ENCODE data around the gene LAGE3. TPM values are rescaled to one million over a fixed set of nuclear protein-coding genes. Genes with fewer than 3 reads are reported as not detected.
A peak's percentile ranks its signal among the peaks of the same experiment; 100 is the strongest.
"Not testable (repeated sequence)": the region's sequence is repeated elsewhere in the genome, so short reads cannot be mapped to it uniquely, and the experiment has no call there.

The LAGE3 gene
- total RNA-seq, 1 experiment from 2014 or later = 51.8 TPM

GRCh38 chrX:154506483-154507332 lies 27.6 kb upstream of the LAGE3 start:
- no peak overlapping the region for H3K4me2 ChIP-seq (ENCODE audit: low read depth, low read length, poor library complexity, severe bottlenecking)
- DNase-seq = no peak
- no peaks in the 10 kb centered on the region for H3K4me1 ChIP-seq (ENCODE audit: low read length)

GRCh38 chrX:154505734-154506133 lies 26.7 kb upstream of the LAGE3 start:
- no peak overlapping the region for H3K9ac ChIP-seq (ENCODE audit: low read length)
- H3K4me3 ChIP-seq (ENCODE audit: low read length) = no peak overlapping the region
- H3K27me3 ChIP-seq (ENCODE audit: low read length) = no peaks in the 10 kb centered on the region
- no peaks in the 10 kb centered on the region for H3K9me2 ChIP-seq (replicated peaks; ENCODE audit: insufficient read depth, low read length)
- no peaks in the 10 kb centered on the region for H3K79me2 ChIP-seq (ENCODE audit: low read length)
- H3K4me2 ChIP-seq (ENCODE audit: low read depth, low read length, poor library complexity, severe bottlenecking) = no peak overlapping the region
- H4K20me1 ChIP-seq (ENCODE audit: insufficient read depth, low read depth, low read length) = no peaks in the 10 kb centered on the region
- no peaks in the 10 kb centered on the region for H3K36me3 ChIP-seq (ENCODE audit: insufficient read depth, low read length)
- H3K9me3 ChIP-seq (ENCODE audit: low read length) = no peaks in the 10 kb centered on the region
- no peak overlapping the region for H2AFZ ChIP-seq (ENCODE audit: low read length)
- no peak overlapping the region for H3K27ac ChIP-seq (ENCODE audit: low read length)
- no peak for DNase-seq
- H3K4me1 ChIP-seq (ENCODE audit: low read length) = no peaks in the 10 kb centered on the region

More at GRCh38 chrX:154506483-154507332, 27.6 kb upstream of the LAGE3 start:
- Histone ChIP-seq H3K79me2 (ENCODE audit: low read length) (no peaks in the 10 kb centered on the region), H3K9ac (ENCODE audit: low read length) (no peak overlapping the region), H2AFZ (ENCODE audit: low read length) (no peak overlapping the region), H3K36me3 (ENCODE audit: insufficient read depth, low read length) (no peaks in the 10 kb centered on the region), H3K9me3 (ENCODE audit: low read length) (no peaks in the 10 kb centered on the region), H4K20me1 (ENCODE audit: insufficient read depth, low read depth, low read length) (no peaks in the 10 kb centered on the region), H3K27me3 (ENCODE audit: low read length) (no peaks in the 10 kb centered on the region), H3K27ac (ENCODE audit: low read length) (no peak overlapping the region), H3K4me3 (ENCODE audit: low read length) (no peak overlapping the region), H3K9me2 (replicated peaks; ENCODE audit: insufficient read depth, low read length) (no peaks in the 10 kb centered on the region)

- H3K4me2 ChIP-seq (ENCODE audit: low read depth, low read length, poor library complexity, severe bottlenecking) = no peak overlapping the region
- H2AFZ ChIP-seq (ENCODE audit: low read length) = no peak overlapping the region
- peaks cover 17% of the 10 kb centered on the region for H3K4me1 ChIP-seq (ENCODE audit: low read length)
Observed at GRCh38 chrX:154502989-154503388, 23.9 kb upstream of the LAGE3 start.

GRCh38 chrX:154502098-154502497 lies 23.0 kb upstream of the LAGE3 start:
- no peaks in the 10 kb centered on the region for H3K9me3 ChIP-seq (ENCODE audit: low read length)
- H4K20me1 ChIP-seq (ENCODE audit: insufficient read depth, low read depth, low read length) = no peaks in the 10 kb centered on the region
- no peak overlapping the region for H3K4me3 ChIP-seq (ENCODE audit: low read length)
- no peak overlapping the region for H3K27ac ChIP-seq (ENCODE audit: low read length)
- no peak for DNase-seq
- H3K4me1 ChIP-seq (ENCODE audit: low read length) = peaks cover 26% of the 10 kb centered on the region
- no peaks in the 10 kb centered on the region for H3K9me2 ChIP-seq (replicated peaks; ENCODE audit: insufficient read depth, low read length)
- H3K4me2 ChIP-seq (ENCODE audit: low read depth, low read length, poor library complexity, severe bottlenecking) = no peak overlapping the region
- H3K27me3 ChIP-seq (ENCODE audit: low read length) = no peaks in the 10 kb centered on the region
- no peak overlapping the region for H3K9ac ChIP-seq (ENCODE audit: low read length)
- H3K79me2 ChIP-seq (ENCODE audit: low read length) = no peaks in the 10 kb centered on the region
- H2AFZ ChIP-seq (ENCODE audit: low read length) = no peak overlapping the region
- no peaks in the 10 kb centered on the region for H3K36me3 ChIP-seq (ENCODE audit: insufficient read depth, low read length)

More at GRCh38 chrX:154502989-154503388, 23.9 kb upstream of the LAGE3 start:
- Histone ChIP-seq H4K20me1 (ENCODE audit: insufficient read depth, low read depth, low read length) (no peaks in the 10 kb centered on the region), H3K9ac (ENCODE audit: low read length) (no peak overlapping the region), H3K79me2 (ENCODE audit: low read length) (no peaks in the 10 kb centered on the region), H3K9me2 (replicated peaks; ENCODE audit: insufficient read depth, low read length) (no peaks in the 10 kb centered on the region), H3K4me3 (ENCODE audit: low read length) (no peak overlapping the region), H3K27me3 (ENCODE audit: low read length) (no peaks in the 10 kb centered on the region), H3K36me3 (ENCODE audit: insufficient read depth, low read length) (no peaks in the 10 kb centered on the region), H3K27ac (ENCODE audit: low read length) (no peak overlapping the region), H3K9me3 (ENCODE audit: low read length) (no peaks in the 10 kb centered on the region)
- DNase-seq = no peak

GRCh38 chrX:154501423-154501822 lies 22.3 kb upstream of the LAGE3 start:
- H3K4me2 ChIP-seq (ENCODE audit: low read depth, low read length, poor library complexity, severe bottlenecking) = not testable (repeated sequence)

GRCh38 chrX:154496591-154497137 lies 17.6 kb upstream of the LAGE3 start:
- not testable (repeated sequence) for DNase-seq; H3K9me2 ChIP-seq (replicated peaks; ENCODE audit: insufficient read depth, low read length); H3K79me2 ChIP-seq (ENCODE audit: low read length); H3K9me3 ChIP-seq (ENCODE audit: low read length); H4K20me1 ChIP-seq (ENCODE audit: insufficient read depth, low read depth, low read length); H3K27me3 ChIP-seq (ENCODE audit: low read length); H2AFZ ChIP-seq (ENCODE audit: low read length); H3K36me3 ChIP-seq (ENCODE audit: insufficient read depth, low read length); H3K4me3 ChIP-seq (ENCODE audit: low read length)
- Histone ChIP-seq H3K4me1 (ENCODE audit: low read length) (peaks cover 50% of the 10 kb centered on the region), H3K9ac (ENCODE audit: low read length) (0 out of 2 replicates have a peak overlapping the region, but pooled peaks have one; percentile 14), H3K4me2 (ENCODE audit: low read depth, low read length, poor library complexity, severe bottlenecking) (peak overlapping the region; percentile 44), H3K27ac (ENCODE audit: low read length) (peak overlapping the region; percentile 88)

More at GRCh38 chrX:154501423-154501822, 22.3 kb upstream of the LAGE3 start:
- not testable (repeated sequence) for H2AFZ ChIP-seq (ENCODE audit: low read length); H3K9me2 ChIP-seq (replicated peaks; ENCODE audit: insufficient read depth, low read length); H3K36me3 ChIP-seq (ENCODE audit: insufficient read depth, low read length); H4K20me1 ChIP-seq (ENCODE audit: insufficient read depth, low read depth, low read length); H3K9ac ChIP-seq (ENCODE audit: low read length); H3K27me3 ChIP-seq (ENCODE audit: low read length); DNase-seq; H3K27ac ChIP-seq (ENCODE audit: low read length); H3K4me3 ChIP-seq (ENCODE audit: low read length); H3K9me3 ChIP-seq (ENCODE audit: low read length); H3K79me2 ChIP-seq (ENCODE audit: low read length)
- H3K4me1 ChIP-seq (ENCODE audit: low read length) = peaks cover 32% of the 10 kb centered on the region

GRCh38 chrX:154495472-154495922 lies 16.4 kb upstream of the LAGE3 start:
- H3K9me3 ChIP-seq (ENCODE audit: low read length) = no peaks in the 10 kb centered on the region
- H3K4me3 ChIP-seq (ENCODE audit: low read length) = no peak overlapping the region
- peaks cover 54% of the 10 kb centered on the region for H3K4me1 ChIP-seq (ENCODE audit: low read length)
- H3K4me2 ChIP-seq (ENCODE audit: low read depth, low read length, poor library complexity, severe bottlenecking) = no peak overlapping the region
- no peaks in the 10 kb centered on the region for H4K20me1 ChIP-seq (ENCODE audit: insufficient read depth, low read depth, low read length)
- H3K36me3 ChIP-seq (ENCODE audit: insufficient read depth, low read length) = no peaks in the 10 kb centered on the region
- H3K27ac ChIP-seq (ENCODE audit: low read length) = 0 out of 2 replicates have a peak overlapping the region, but pooled peaks have one; percentile 88
- H2AFZ ChIP-seq (ENCODE audit: low read length) = no peak overlapping the region
- H3K9ac ChIP-seq (ENCODE audit: low read length) = no peak overlapping the region
- H3K79me2 ChIP-seq (ENCODE audit: low read length) = no peaks in the 10 kb centered on the region
- no peak for DNase-seq
- no peaks in the 10 kb centered on the region for H3K9me2 ChIP-seq (replicated peaks; ENCODE audit: insufficient read depth, low read length)
- H3K27me3 ChIP-seq (ENCODE audit: low read length) = no peaks in the 10 kb centered on the region

- no peak overlapping the region for H3K27ac ChIP-seq (ENCODE audit: low read length)
- H3K79me2 ChIP-seq (ENCODE audit: low read length) = peaks cover 4% of the 10 kb centered on the region
- H3K27me3 ChIP-seq (ENCODE audit: low read length) = no peaks in the 10 kb centered on the region
- H3K9ac ChIP-seq (ENCODE audit: low read length) = no peak overlapping the region
- peaks cover 53% of the 10 kb centered on the region for H3K4me1 ChIP-seq (ENCODE audit: low read length)
- no peak for DNase-seq
- no peaks in the 10 kb centered on the region for H3K36me3 ChIP-seq (ENCODE audit: insufficient read depth, low read length)
- no peak overlapping the region for H3K4me2 ChIP-seq (ENCODE audit: low read depth, low read length, poor library complexity, severe bottlenecking)
- no peaks in the 10 kb centered on the region for H3K9me2 ChIP-seq (replicated peaks; ENCODE audit: insufficient read depth, low read length)
- H4K20me1 ChIP-seq (ENCODE audit: insufficient read depth, low read depth, low read length) = no peaks in the 10 kb centered on the region; the same call in 1 of the 2 replicates
- H3K4me3 ChIP-seq (ENCODE audit: low read length) = no peak overlapping the region
- H2AFZ ChIP-seq (ENCODE audit: low read length) = no peak overlapping the region
- H3K9me3 ChIP-seq (ENCODE audit: low read length) = no peaks in the 10 kb centered on the region
Observed at GRCh38 chrX:154494715-154495114, 15.6 kb upstream of the LAGE3 start.
